AG20443 (cell line): ENCODE results near the gene CDK14.

Source experiments
- DNase-seq: peaks from one replicate; pipeline ENCODE4 v3.0.0; 2012; ENCODE audit warnings: low spot score, mixed read lengths

CDK14 gene

GRCh38 chr7:90680484-90680883 is 84.4 kb downstream of the CDK14 start:
- no peak for DNase-seq

- no peak for DNase-seq
These were observed 85.4 kb downstream of the CDK14 start for GRCh38 chr7:90681336-90682022.

GRCh38 chr7:90686146-90686545 is 90.0 kb downstream of the CDK14 start:
- no peak for DNase-seq

- DNase-seq = no peak
These were observed 92.7 kb downstream of the CDK14 start for GRCh38 chr7:90688810-90689209.

- no peak for DNase-seq
These were observed 93.1 kb downstream of the CDK14 start for GRCh38 chr7:90689260-90689659.

- no peak for DNase-seq
These were observed 94.2 kb downstream of the CDK14 start for GRCh38 chr7:90690159-90690858.

GRCh38 chr7:90692396-90692795 is 96.3 kb downstream of the CDK14 start:
- DNase-seq = no peak

GRCh38 chr7:90692947-90693346 is 96.8 kb downstream of the CDK14 start:
- DNase-seq = no peak

GRCh38 chr7:90693939-90694338 is 97.8 kb downstream of the CDK14 start:
- DNase-seq = no peak

GRCh38 chr7:90698616-90699015 is 102.5 kb downstream of the CDK14 start:
- DNase-seq = no peak

- DNase-seq = no peak
These were observed 104.9 kb downstream of the CDK14 start for GRCh38 chr7:90701021-90701420.

- DNase-seq = no peak
These were observed 105.7 kb downstream of the CDK14 start for GRCh38 chr7:90701771-90702170.

- DNase-seq = no peak
These were observed 109.4 kb downstream of the CDK14 start for GRCh38 chr7:90705391-90706071.

- DNase-seq = no peak
These were observed 110.1 kb downstream of the CDK14 start for GRCh38 chr7:90706072-90706716.

- DNase-seq = no peak
These were observed 112.8 kb downstream of the CDK14 start for GRCh38 chr7:90708841-90709317.

- DNase-seq = peak; percentile 41
These were observed 113.7 kb downstream of the CDK14 start for GRCh38 chr7:90709501-90710465.

GRCh38 chr7:90710466-90710850 is 114.3 kb downstream of the CDK14 start:
- no peak for DNase-seq

GRCh38 chr7:90713628-90714027 is 117.5 kb downstream of the CDK14 start:
- no peak for DNase-seq

GRCh38 chr7:90715067-90715466 is 118.9 kb downstream of the CDK14 start:
- no peak for DNase-seq

- no peak for DNase-seq
These were observed 121.4 kb downstream of the CDK14 start for GRCh38 chr7:90717296-90718060.

GRCh38 chr7:90719155-90719554 is 123.0 kb downstream of the CDK14 start:
- DNase-seq = no peak
